M059J (cell line): ENCODE results near the gene DACH1. TPM values are rescaled to one million over a fixed set of nuclear protein-coding genes. Genes with fewer than 3 reads are reported as not detected.

Experiments
- DNase-seq: peaks from one replicate; pipeline ENCODE4 v3.0.0-alpha.2; 2012; ENCODE audit warnings: low read depth
- total RNA-seq: library from RNA; depleted of rRNA; stranded (reverse); fragments of >200 nt; shearing (Covaris generic); gene quantifications from 2 replicates; pipeline ENCODE4 v1.2.3, GENCODE V29; 2014

The DACH1 gene
- total RNA-seq, 1 experiment from 2014 or later: not detected

- DNase-seq: no peak
These were observed 470.9 kb downstream of the DACH1 start for GRCh38 chr13:71396149-71396548.

DNA sequence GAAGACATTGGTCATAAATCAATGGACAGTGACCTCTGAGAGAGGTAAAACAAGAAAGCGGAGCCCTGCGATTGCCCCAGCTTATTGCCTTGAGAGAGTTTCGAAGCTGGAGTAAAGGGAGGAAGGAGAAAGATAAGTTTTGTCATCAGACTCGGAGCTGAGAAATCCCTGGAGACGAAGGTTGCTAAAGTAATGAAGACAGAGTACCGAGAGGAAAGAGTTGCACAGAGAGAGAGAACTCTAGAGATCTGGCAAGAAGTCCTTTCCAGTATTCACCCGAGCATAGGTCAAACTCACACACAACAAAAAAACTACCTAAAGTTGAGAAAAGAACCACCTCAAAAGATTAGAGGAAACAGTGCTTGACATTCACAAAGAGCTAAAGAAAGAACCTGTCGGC lies 472.0 kb downstream of the DACH1 start:
- DNase-seq: no peak

GRCh38 chr13:71394176-71394575 lies 472.8 kb downstream of the DACH1 start:
- DNase-seq: no peak
